K562 (cell line): ENCODE results near the gene CAPN8. TPM values are rescaled to one million over a fixed set of nuclear protein-coding genes. Genes with fewer than 3 reads are reported as not detected.

Source experiments
- ATAC-seq: fragments of 200-7000 bp; cut with Tn5 transposase; 3 replicates; pipeline ENCODE4 v1.9.1; 2020; ENCODE audit warnings: moderate library complexity
- BruUV-seq: library from RNA; stranded (reverse); fragments of 400-500 nt; replicated peaks from 2 replicates; lab custom pipeline; 2021; lab: Mats Ljungman, UMichigan
- CTCF ChIA-PET: fragments of 300-600 bp; formaldehyde crosslinking; extraction: SDS; loops from one replicate; lab custom pipeline; 2021; ENCODE audit warnings: low intra/inter-chr PET ratio; lab: Yijun Ruan, JAX
- POLR2A ChIA-PET: fragments of 300-600, 350-650 bp; sonication (Branson Sonifier 250); formaldehyde crosslinking; extraction: SDS; loops from one replicate; lab custom pipeline; 2021; ENCODE audit warnings: antibody characterized with exemption, inconsistent platforms; lab: Yijun Ruan, JAX
- DNase-seq, 4 experiments: peaks; one replicate each; pipeline versions ENCODE4 v3.0.0 to v3.0.0-alpha.2; 2011 to 2018; ENCODE audit warnings: low spot score in 3 of 4, mixed read lengths in 3 of 4; ENCODE audit errors: extremely low read depth in 1 of 4
- FAIRE-seq: peaks from 2 replicates; lab custom pipeline; 2011; peaks lifted over from hg19 to GRCh38; lab: Jason Lieb, UNC
- H2AFZ ChIP-seq: 2 replicates; pipeline ENCODE4 v1.6.0; 2011; ENCODE audit warnings: low read depth, low read length, control low read depth, inconsistent platforms
- H3K27ac ChIP-seq: fragments of 200-600 bp; 3 replicates; pipeline ENCODE4 v1.8.0; 2011; ENCODE audit warnings: low read depth, mild to moderate bottlenecking, control low read depth, inconsistent platforms, low read length, moderate library complexity, mixed read lengths; ENCODE audit errors: extremely low read depth
- H3K27me3 ChIP-seq, 2 experiments: fragments of 300-600 bp in 1 of 2; 2 replicates in 1 of 2; 3 replicates in 1 of 2; pipeline versions ENCODE4 v1.6.0 to v1.8.0; 2011; ENCODE audit warnings: inconsistent platforms in 2 of 2, low read length in 2 of 2, mild to moderate bottlenecking in 1 of 2, mixed read lengths in 1 of 2, moderate library complexity in 1 of 2; ENCODE audit not compliant: control insufficient read depth in 2 of 2, insufficient read depth in 2 of 2
- H3K36me3 ChIP-seq: fragments of 300-600 bp; 3 replicates; pipeline ENCODE4 v1.8.0; 2011; ENCODE audit warnings: mild to moderate bottlenecking, low read length, inconsistent platforms; ENCODE audit not compliant: control insufficient read depth, insufficient read depth
- H3K4me1 ChIP-seq, 2 experiments: fragments of 200-600 bp in 1 of 2; replicated peaks in 1 of 2; 2 replicates in 1 of 2; 3 replicates in 1 of 2; pipeline versions ENCODE4 v1.5.1 to v1.8.0; 2011; ENCODE audit warnings: inconsistent platforms in 2 of 2, low read length in 2 of 2, mild to moderate bottlenecking in 1 of 2, mixed read lengths in 1 of 2, moderate library complexity in 1 of 2; ENCODE audit not compliant: control insufficient read depth in 2 of 2, insufficient read depth in 2 of 2
- H3K4me2 ChIP-seq: 2 replicates; pipeline ENCODE4 v1.6.1; 2011; ENCODE audit warnings: low read length, control low read depth, inconsistent platforms, mixed read lengths; ENCODE audit not compliant: insufficient read depth
- H3K4me3 ChIP-seq: fragments of 200-600 bp; sonication (generic), shearing (Covaris generic); 2 replicates; pipeline ENCODE4 v1.5.1; 2016; ENCODE audit warnings: control low read depth, inconsistent platforms
- H3K79me2 ChIP-seq: fragments of 200-600 bp; 3 replicates; pipeline ENCODE4 v1.8.0; 2011; ENCODE audit warnings: low read length, inconsistent platforms; ENCODE audit not compliant: control insufficient read depth, insufficient read depth
- H3K9ac ChIP-seq, 2 experiments: 2 replicates each; pipeline versions ENCODE4 v1.6.0 to v1.6.1; 2011; ENCODE audit warnings: low read depth in 2 of 2, low read length in 2 of 2, control low read depth in 1 of 2, inconsistent platforms in 1 of 2, mild to moderate bottlenecking in 1 of 2, mixed read lengths in 1 of 2; ENCODE audit not compliant: insufficient read depth in 1 of 2
- H3K9me1 ChIP-seq: one replicate; pipeline ENCODE4 v1.6.0; 2011; ENCODE audit warnings: inconsistent platforms, mild to moderate bottlenecking, low read length, moderate library complexity; ENCODE audit not compliant: control insufficient read depth, insufficient read depth
- H3K9me3 ChIP-seq: replicated peaks from 2 replicates; pipeline ENCODE4 v1.5.1; 2011; ENCODE audit warnings: low read depth, low read length, inconsistent platforms; ENCODE audit not compliant: control insufficient read depth, insufficient read depth
- H4K20me1 ChIP-seq: replicated peaks from 2 replicates; pipeline ENCODE4 v1.6.1; 2011; ENCODE audit warnings: low read length, inconsistent platforms, mixed read lengths; ENCODE audit not compliant: control insufficient read depth, insufficient read depth
- GATAD2A ChIP-seq: fragments of 450-650 bp; IDR thresholded peaks from 2 replicates; pipeline ENCODE4 v1.6.1; 2017
- HNRNPK ChIP-seq: fragments of 200-400 bp; formaldehyde crosslinking; IDR thresholded peaks from one replicate; pipeline ENCODE4 v1.6.1; 2018; ENCODE audit warnings: mild to moderate bottlenecking, low read depth, low read length; ENCODE audit not compliant: poor library complexity, severe bottlenecking
- MTA1 ChIP-seq: fragments of 450-650 bp; IDR thresholded peaks from 2 replicates; pipeline ENCODE4 v1.6.1; 2017; ENCODE audit warnings: borderline replicate concordance
- MYBL2 ChIP-seq, 2 experiments: fragments of 450-650 bp in 1 of 2; sonication (generic) in 1 of 2; formaldehyde crosslinking in 1 of 2; IDR thresholded peaks; 2 replicates each; pipeline versions ENCODE4 v1.6.1 to v1.8.1; 2017 to 2022; ENCODE audit warnings: borderline replicate concordance in 1 of 2, inconsistent platforms in 1 of 2, low read depth in 1 of 2, mild to moderate bottlenecking in 1 of 2, missing genetic modification reagents in 1 of 2, moderate library complexity in 1 of 2
- THAP12 ChIP-seq: fragments of 250-450 bp; sonication (Bioruptor Pico); IDR thresholded peaks from 2 replicates; pipeline ENCODE4 v1.9.0; 2021; ENCODE audit warnings: mild to moderate bottlenecking, inconsistent platforms
- ZHX1 ChIP-seq: fragments of 150-350 bp; conservative IDR thresholded peaks from 2 replicates; pipeline ENCODE4 v1.6.1; 2014; ENCODE audit warnings: low read length
- ZNF407 ChIP-seq: fragments of 450-650 bp; IDR thresholded peaks from 2 replicates; pipeline ENCODE4 v1.6.1; 2016; ENCODE audit warnings: low read depth
- WGBS: fragments of 100-300 bp; shearing (Covaris generic); methylation state at CpG from one replicate; pipeline ENCODE4 v1.1.6; 2016; ENCODE audit warnings: low coverage, mixed read lengths; ENCODE audit not compliant: insufficient coverage; ENCODE audit errors: missing lambda C conversion rate; 5-methylcytosine and 5-hydroxymethylcytosine counted together
- in situ Hi-C: fragments of 300-500 bp; cut with MboI; formaldehyde crosslinking; loops from 4 replicates; pipeline ENCODE4 v1.15.0; 2018; ENCODE audit warnings: inconsistent platforms, mixed read lengths
- intact Hi-C: fragments of 100-400 bp; cut with micrococcal nuclease; formaldehyde crosslinking; loops from 2 replicates; pipeline ENCODE4 v1.14.2; 2022
- polyA plus RNA-seq, 8 experiments: library from polyadenylated mRNA; depleted of rRNA in 4 of 8; stranded (reverse) in 5 of 8; unstranded in 3 of 8; fragments of >200 nt; fragmentation: Nextera tagmentation in 2 of 8; fragmentation: Illumina TruSeq in 1 of 8; extraction: Ambion mirVana in 2 of 8; extraction: Trizol in 1 of 8; gene quantifications; 2 replicates each; pipeline versions ENCODE4 v1.2.1 to v1.2.3, GENCODE V29; 2011 to 2014; ENCODE audit warnings: inconsistent platforms in 1 of 8, missing spikeins in 1 of 8
- total RNA-seq, 7 experiments: library from RNA; depleted of rRNA in 6 of 7; stranded (reverse); fragments of >200 nt in 6 of 7; fragmentation: Illumina TruSeq in 2 of 7; extraction: Trizol in 2 of 7; gene quantifications; 2 replicates each; pipeline versions ENCODE4 v1.2.1 to v1.2.3, GENCODE V29; 2011 to 2021; ENCODE audit warnings: low replicate concordance in 1 of 7

Gene CAPN8
- total and polyA plus RNA-seq, 9 of the 15 experiments (the other 6 are each of a cell fraction or from before 2014, with no cell fraction given) = 0.06 TPM; not detected in 8

- ChIA-PET CTCF (no interaction called here), POLR2A (interaction anchor here (0.5 to 0.6 kb wide), 2 partner anchors 296 to 664 kb away, joined by 3 read pairs; no protein-coding TSS in a partner anchor)
- Histone ChIP-seq H3K27me3 (peaks cover 31 to 64% of the 10 kb centered on the region in 2 experiments), H2AFZ (no peak overlapping the region), H3K4me2 (no peak overlapping the region), H3K9me1 (no peaks in the 10 kb centered on the region), H3K4me3 (no peak overlapping the region), H3K9ac (no peak overlapping the region), H3K9me3 (no peaks in the 10 kb centered on the region), H3K36me3 (no peaks in the 10 kb centered on the region), H3K27ac (no peak overlapping the region), H3K79me2 (no peaks in the 10 kb centered on the region), H4K20me1 (no peaks in the 10 kb centered on the region), H3K4me1 (no peaks in the 10 kb centered on the region; a peak in 1 of 5 replicates)
- ATAC-seq (no peak), FAIRE-seq (no peak), DNase-seq (no peak)
- in situ Hi-C loops (loop anchor here (10.0 kb wide), 1 partner anchor 62 kb away; no protein-coding TSS in a partner anchor), intact Hi-C loops (no loop called here)
- no TSS peak for BruUV-seq
- WGBS = 0% methylated on average over 4 of the region's 4 CpGs
- TF ChIP-seq MTA1 = no peak
- no peak for TF ChIP-seq GATAD2A
- TF ChIP-seq HNRNPK = no peak
- no peak for TF ChIP-seq MYBL2 (IDR thresholded peaks at IDR 0.05; ENCODE audit: low read depth)
- TF ChIP-seq MYBL2 (CRISPR knock-in tag; IDR thresholded peaks at IDR 0.05; ENCODE audit: borderline replicate concordance) = no peak
- no peak for TF ChIP-seq ZHX1
- no peak for TF ChIP-seq THAP12
- TF ChIP-seq ZNF407 = no peak
- TF ChIP-seq, all 486 proteins: peak for 0
Measured at GRCh38 chr1:223616586-223616985, 48.9 kb downstream of the CAPN8 start.
